HepG2 (cell line): ENCODE data around the gene SDC4. TPM values are rescaled to one million over a fixed set of nuclear protein-coding genes. Genes with fewer than 3 reads are reported as not detected.
A peak's percentile ranks its signal among the peaks of the same experiment; 100 is the strongest.

Experiments used
- ATAC-seq: fragments of 200-7000 bp; cut with Tn5 transposase; 3 replicates; pipeline ENCODE4 v1.9.1; 2020; ENCODE audit warnings: mild to moderate bottlenecking, moderate library complexity
- BruUV-seq: library from RNA; stranded (reverse); fragments of 400-500 nt; replicated peaks from 2 replicates; lab custom pipeline; 2021; lab: Mats Ljungman, UMichigan
- CTCF ChIA-PET: fragments of 300-600 bp; formaldehyde crosslinking; extraction: SDS; loops from one replicate; lab custom pipeline; 2021; ENCODE audit warnings: low total read pairs, inconsistent platforms, low intra/inter-chr PET ratio; lab: Yijun Ruan, JAX
- POLR2A ChIA-PET: fragments of 350-600 bp; sonication (Branson Sonifier 250); formaldehyde crosslinking; loops from one replicate; lab custom pipeline; 2020; ENCODE audit warnings: antibody characterized with exemption, inconsistent platforms; lab: Yijun Ruan, JAX
- DNase-seq: peaks from one replicate; pipeline ENCODE4 v3.0.0-alpha.2; 2015; ENCODE audit warnings: low spot score
- FAIRE-seq: peaks from 3 replicates; lab custom pipeline; 2011; peaks lifted over from hg19 to GRCh38; lab: Jason Lieb, UNC
- H2AFZ ChIP-seq: one replicate; pipeline ENCODE4 v1.6.1; 2011; ENCODE audit warnings: low read length, inconsistent platforms
- H3K27ac ChIP-seq: fragments of 300-600 bp; 3 replicates; pipeline ENCODE4 v1.8.0; 2011; ENCODE audit warnings: mixed run types, mild to moderate bottlenecking, mixed read lengths, low read length, inconsistent platforms; ENCODE audit not compliant: insufficient read depth; ENCODE audit errors: extremely low read length
- H3K27me3 ChIP-seq, 2 experiments: fragments of 200-600 bp in 1 of 2; 2 replicates in 1 of 2; 3 replicates in 1 of 2; pipeline versions ENCODE4 v1.6.0 to v1.8.0; 2011; ENCODE audit warnings: low read length in 2 of 2, mild to moderate bottlenecking in 2 of 2, moderate library complexity in 2 of 2, inconsistent platforms in 1 of 2; ENCODE audit not compliant: insufficient read depth in 2 of 2, control insufficient read depth in 1 of 2
- H3K36me3 ChIP-seq, 2 experiments: fragments of 200-600 bp in 1 of 2; replicated peaks in 1 of 2; 2 replicates in 1 of 2; 3 replicates in 1 of 2; pipeline versions ENCODE4 v1.5.1 to v1.8.0; 2011; ENCODE audit warnings: low read length in 2 of 2, inconsistent platforms in 1 of 2; ENCODE audit not compliant: insufficient read depth in 2 of 2, control insufficient read depth in 1 of 2
- H3K4me1 ChIP-seq: 2 replicates; pipeline ENCODE4 v1.5.1; 2012; ENCODE audit warnings: low read length, inconsistent platforms; ENCODE audit not compliant: insufficient read depth
- H3K4me2 ChIP-seq: 2 replicates; pipeline ENCODE4 v1.6.0; 2011; ENCODE audit warnings: low read depth, low read length, inconsistent platforms
- H3K4me3 ChIP-seq, 3 experiments: fragments of 200-600 bp in 1 of 3; sonication (generic), shearing (Covaris generic) in 1 of 3; replicated peaks in 1 of 3; 2 replicates each; pipeline ENCODE4 v1.5.1; 2011 to 2016; ENCODE audit warnings: low read length in 3 of 3, inconsistent platforms in 2 of 3, low read depth in 2 of 3, mild to moderate bottlenecking in 2 of 3, control low read depth in 1 of 3, mixed read lengths in 1 of 3; ENCODE audit not compliant: insufficient read depth in 1 of 3
- H3K79me2 ChIP-seq: one replicate; pipeline ENCODE4 v1.6.1; 2011; ENCODE audit warnings: low read length, inconsistent platforms; ENCODE audit not compliant: insufficient read depth
- H3K9ac ChIP-seq: 2 replicates; pipeline ENCODE4 v1.6.0; 2011; ENCODE audit warnings: mild to moderate bottlenecking, low read depth, low read length, inconsistent platforms; ENCODE audit not compliant: insufficient read depth
- H3K9me3 ChIP-seq: 2 replicates; pipeline ENCODE4 v1.5.1; 2012; ENCODE audit warnings: mild to moderate bottlenecking, low read length
- H4K20me1 ChIP-seq: 2 replicates; pipeline ENCODE4 v1.6.0; 2011; ENCODE audit warnings: inconsistent platforms, mild to moderate bottlenecking, low read length, moderate library complexity; ENCODE audit not compliant: insufficient read depth
- BORCS8-MEF2B ChIP-seq: sonication (generic); formaldehyde crosslinking; IDR thresholded peaks from 2 replicates; pipeline ENCODE4 v1.8.0; 2022; ENCODE audit warnings: mild to moderate bottlenecking, missing genetic modification reagents
- CREB1 ChIP-seq, 2 experiments: fragments of 450-650 bp in 1 of 2; IDR thresholded peaks; 2 replicates each; pipeline ENCODE4 v1.6.1; 2016 to 2017; ENCODE audit warnings: control low read depth in 1 of 2, mild to moderate bottlenecking in 1 of 2, missing compliant biosample characterization in 1 of 2, missing genetic modification characterization in 1 of 2
- ISX ChIP-seq: sonication (generic); formaldehyde crosslinking; conservative IDR thresholded peaks from 2 replicates; pipeline ENCODE4 v1.5.0; 2020; ENCODE audit warnings: missing genetic modification reagents
- MAX ChIP-seq: IDR thresholded peaks from 2 replicates; pipeline ENCODE4 v1.6.1; 2012; ENCODE audit warnings: inconsistent platforms
- MYC ChIP-seq: sonication (generic); formaldehyde crosslinking; IDR thresholded peaks from 2 replicates; pipeline ENCODE4 v1.9.0; 2021; ENCODE audit warnings: missing genetic modification reagents, borderline replicate concordance
- NFIB ChIP-seq: sonication (generic); formaldehyde crosslinking; IDR thresholded peaks from 2 replicates; pipeline ENCODE4 v1.9.0; 2021; ENCODE audit warnings: missing genetic modification reagents, mild to moderate bottlenecking, borderline replicate concordance
- NFRKB ChIP-seq: fragments of 450-650 bp; IDR thresholded peaks from 2 replicates; pipeline ENCODE4 v1.6.1; 2017
- PLRG1 ChIP-seq: fragments of 450-650 bp; conservative IDR thresholded peaks from 2 replicates; pipeline ENCODE4 v1.6.1; 2016
- SCMH1 ChIP-seq: sonication (generic); formaldehyde crosslinking; IDR thresholded peaks from 2 replicates; pipeline ENCODE4 v1.9.0; 2021; ENCODE audit warnings: missing genetic modification reagents, mild to moderate bottlenecking, borderline replicate concordance
- YEATS2 ChIP-seq: sonication (generic); formaldehyde crosslinking; IDR thresholded peaks from 2 replicates; pipeline ENCODE4 v1.4.0; 2020; ENCODE audit warnings: missing genetic modification reagents, borderline replicate concordance
- ZMAT3 ChIP-seq: sonication (generic); formaldehyde crosslinking; conservative IDR thresholded peaks from 2 replicates; pipeline ENCODE4 v1.7.0; 2021; ENCODE audit warnings: missing genetic modification reagents
- ZMYM2 ChIP-seq: sonication (generic); formaldehyde crosslinking; IDR thresholded peaks from 2 replicates; pipeline ENCODE4 v1.8.0; 2022; ENCODE audit warnings: mild to moderate bottlenecking, missing genetic modification reagents
- ZNF235 ChIP-seq: sonication (generic); formaldehyde crosslinking; IDR thresholded peaks from 2 replicates; pipeline ENCODE4 v1.8.1; 2023; ENCODE audit warnings: mild to moderate bottlenecking, missing genetic modification reagents, borderline replicate concordance
- ZNF570 ChIP-seq: sonication (generic); formaldehyde crosslinking; IDR thresholded peaks from 2 replicates; pipeline ENCODE4 v1.4.0; 2020; ENCODE audit warnings: mild to moderate bottlenecking, missing genetic modification reagents, borderline replicate concordance
- ZNF790 ChIP-seq: sonication (generic); formaldehyde crosslinking; IDR thresholded peaks from 2 replicates; pipeline ENCODE4 v1.8.0; 2022; ENCODE audit warnings: missing genetic modification reagents, mild to moderate bottlenecking, borderline replicate concordance
- WGBS: methylation state at CpG from one replicate; pipeline ENCODE4 v1.1.6; 2017; ENCODE audit warnings: low lambda C conversion rate; 5-methylcytosine and 5-hydroxymethylcytosine counted together
- in situ Hi-C: cut with HindIII; loops from 2 replicates; pipeline ENCODE4 v1.10.0; 2017; ENCODE audit warnings: low pct_unique_long_range_greater_than_20kb; ENCODE audit not compliant: extremely low pct_ligation_motif_present
- intact Hi-C: fragments of 100-400 bp; cut with micrococcal nuclease; formaldehyde crosslinking; loops from one replicate; pipeline ENCODE4 v1.10.0; 2022; ENCODE audit not compliant: unreplicated experiment
- polyA plus RNA-seq, 8 experiments: library from polyadenylated mRNA; depleted of rRNA in 3 of 8; stranded (reverse) in 7 of 8; unstranded in 1 of 8; fragments of >200 nt; fragmentation: Illumina TruSeq in 4 of 8; extraction: Trizol in 4 of 8; gene quantifications; 2 replicates each; pipeline versions ENCODE4 v1.2.1 to v1.2.3, GENCODE V29; 2011 to 2016; ENCODE audit warnings: low read depth in 4 of 8, missing spikeins in 1 of 8, mixed read lengths in 1 of 8; ENCODE audit not compliant: insufficient read depth in 1 of 8
- total RNA-seq, 5 experiments: library from RNA; depleted of rRNA; stranded (reverse); fragments of >200 nt; fragmentation: Illumina TruSeq; extraction: Trizol; gene quantifications; 2 replicates each; pipeline ENCODE4 v1.2.3, GENCODE V29; 2016; ENCODE audit warnings: low read depth in 1 of 5

The SDC4 gene
- total and polyA plus RNA-seq, 2 of the 13 experiments (the other 11 are each of a cell fraction or from before 2014, with no cell fraction given) = 49.0 to 65.1 TPM

DNA sequence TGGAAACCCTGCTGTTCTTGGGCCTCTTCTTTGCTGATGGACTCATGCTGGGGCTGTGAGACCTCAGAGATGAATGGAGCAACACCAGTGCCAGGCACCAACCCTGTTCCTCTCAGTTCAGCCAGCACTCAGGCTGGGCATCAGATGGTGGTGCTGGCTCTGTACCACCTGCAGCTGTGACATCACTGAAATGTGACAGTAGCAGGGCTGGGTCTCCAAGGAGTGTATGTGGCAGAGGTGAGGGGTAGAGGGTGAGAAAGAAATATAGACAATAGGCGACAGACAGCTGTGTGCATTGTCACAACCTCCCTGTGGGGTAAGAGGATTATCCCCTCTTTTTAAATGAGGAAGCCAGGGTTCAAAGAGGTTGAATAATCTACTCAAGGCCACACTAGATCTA, 30.0 kb upstream of the SDC4 start, which contains the start of gene TP53TG5:
TSS of gene TP53TG5 (minus strand) at position 135 of the 400 bp plus-strand sequence. CDS start at position 46, 89 bp downstream.
- DNase-seq (no peak), FAIRE-seq (no peak), ATAC-seq (no peak)
- no TSS peak for BruUV-seq
- no peaks in the 10 kb centered on the region for H3K79me2 ChIP-seq
- no peak within 1 kb of the TSS for H3K4me3 ChIP-seq
- WGBS = 76% methylated on average over 1 of the region's 1 CpG
- no peak within 1 kb of the TSS for H3K4me2 ChIP-seq
- peaks cover 7% of the 10 kb centered on the region for H3K4me1 ChIP-seq
- no peaks in the 10 kb centered on the region for H4K20me1 ChIP-seq
- CTCF ChIA-PET = no interaction called here
- no peak within 1 kb of the TSS for H3K9ac ChIP-seq
- no peak within 1 kb of the TSS for H3K27ac ChIP-seq
- no peaks in the 10 kb centered on the region for H3K27me3 ChIP-seq
- H3K9me3 ChIP-seq = no peaks in the 10 kb centered on the region
- in situ Hi-C loops (no loop called here), intact Hi-C loops (no loop called here)
- POLR2A ChIA-PET = no interaction called here
- H3K36me3 ChIP-seq = no peaks in the 10 kb centered on the region; a peak in 1 of 5 replicates
- no peak for TF ChIP-seq ZNF570
- no peak for TF ChIP-seq MYC (CRISPR knock-in tag)
- TF ChIP-seq ZMYM2 (CRISPR knock-in tag) = no peak
- no peak for TF ChIP-seq NFRKB
- no peak for TF ChIP-seq MAX
- peak; percentile 47; the same call in 1 of the 2 replicates for TF ChIP-seq CREB1 (IDR thresholded peaks at IDR 0.05)
- no peak for TF ChIP-seq CREB1 (CRISPR knock-in tag; IDR thresholded peaks at IDR 0.05)
- TF ChIP-seq ZMAT3 (CRISPR knock-in tag) = no peak
- H2AFZ ChIP-seq = no peak within 1 kb of the TSS

GRCh38 chr20:45377269-45377668, 29.0 kb upstream of the SDC4 start:
- CTCF ChIA-PET = no interaction called here
- no peaks in the 10 kb centered on the region for H3K27me3 ChIP-seq
- POLR2A ChIA-PET = interaction anchor here (1.0 to 5.5 kb wide), 2 partner anchors 14 to 60 kb away, joined by 4 to 51 read pairs; partner anchors contain the start of gene SYS1
- no peaks in the 10 kb centered on the region; a peak in 1 of 5 replicates for H3K36me3 ChIP-seq
- H3K9ac ChIP-seq = no peak overlapping the region
- intact Hi-C loops (no loop called here), in situ Hi-C loops (no loop called here)
- H3K4me3 ChIP-seq = no peak overlapping the region
- no peaks in the 10 kb centered on the region for H3K9me3 ChIP-seq
- H3K4me2 ChIP-seq = no peak overlapping the region
- ATAC-seq (no peak), DNase-seq (no peak), FAIRE-seq (no peak)
- H3K4me1 ChIP-seq = peaks cover 8% of the 10 kb centered on the region
- H2AFZ ChIP-seq = no peak overlapping the region
- no peaks in the 10 kb centered on the region for H3K79me2 ChIP-seq
- BruUV-seq = no TSS peak
- no peak overlapping the region for H3K27ac ChIP-seq
- 88% methylated on average over 11 of the region's 11 CpGs for WGBS
- H4K20me1 ChIP-seq = no peaks in the 10 kb centered on the region
- TF ChIP-seq YEATS2 (CRISPR knock-in tag) (no peak), ZNF790 (no peak), NFIB (CRISPR knock-in tag) (no peak), BORCS8-MEF2B (CRISPR knock-in tag) (no peak), ZNF235 (CRISPR knock-in tag) (no peak), SCMH1 (CRISPR knock-in tag) (no peak), PLRG1 (no peak), ISX (CRISPR knock-in tag) (no peak)
